Measurements from ENCODE around the gene PDYN. TPM values are rescaled to one million over a fixed set of nuclear protein-coding genes. Genes with fewer than 3 reads are reported as not detected.

The PDYN gene
- polyA plus RNA-seq, 1 donor (not counting 4 experiments of a cell fraction or from before 2014, with no cell fraction given), result not detected

- TF ChIP-seq EZH2 (IDR thresholded peaks at IDR 0.05; ENCODE audit: low read length) (no peak), CTCF (optimal IDR thresholded peaks at IDR 0.05 in 1 of 3, IDR thresholded peaks at IDR 0.05 in 1 of 3, conservative IDR thresholded peaks at IDR 0.05 in 1 of 3; ENCODE audit: extremely low read depth in 1 of 3, insufficient read depth in 2 of 3, low read length in 3 of 3) (no peak)
- no peak overlapping the region for H3K4me2 ChIP-seq (ENCODE audit: control insufficient read depth, extremely low read depth, insufficient read depth, low read depth, low read length)
- H4K20me1 ChIP-seq (ENCODE audit: control insufficient read depth, extremely low read depth, insufficient read depth, low read length), result no peaks in the 10 kb centered on the region
- H3K27me3 ChIP-seq (ENCODE audit: control insufficient read depth, extremely low read depth, insufficient read depth, low read length), result no peaks in the 10 kb centered on the region
- DNase-seq (ENCODE audit: low read depth, low spot score), result no peak
- H3K36me3 ChIP-seq (ENCODE audit: control insufficient read depth in 2 of 2, extremely low read depth in 1 of 2, insufficient read depth in 2 of 2, low read length in 2 of 2), result peaks cover 3 to 9% of the 10 kb centered on the region in 2 experiments
- H2AFZ ChIP-seq (ENCODE audit: control insufficient read depth, low read length), result no peak overlapping the region
- no peak overlapping the region for H3K27ac ChIP-seq (ENCODE audit: control insufficient read depth, insufficient read depth, low read length)
- H3K9me3 ChIP-seq (ENCODE audit: control insufficient read depth, low read depth, low read length), result no peaks in the 10 kb centered on the region
- no peak overlapping the region for H3K4me3 ChIP-seq (ENCODE audit: control insufficient read depth in 2 of 3, extremely low read depth in 1 of 3, insufficient read depth in 2 of 3, low read depth in 1 of 3, low read length in 3 of 3)
- H3K4me1 ChIP-seq (ENCODE audit: control insufficient read depth, extremely low read depth, insufficient read depth, low read length), result peaks cover 35% of the 10 kb centered on the region
- H3K9me1 ChIP-seq (ENCODE audit: control insufficient read depth, extremely low read depth, insufficient read depth, low read length), result no peaks in the 10 kb centered on the region
- no peak overlapping the region for H3K9ac ChIP-seq (ENCODE audit: control insufficient read depth, extremely low read depth, insufficient read depth, low read length)
- H3K79me2 ChIP-seq (ENCODE audit: control insufficient read depth, insufficient read depth, low read length), result no peaks in the 10 kb centered on the region
- no peak for FAIRE-seq
- dilution Hi-C loops (cut with MboI; ENCODE audit: extremely low pct_ligation_motif_present, low sequenced_read_pairs), result no loop called here
These were observed 58.0 kb downstream of the PDYN start for GRCh38 chr20:1935696-1936366.

GRCh38 chr20:1934721-1935573, 58.9 kb downstream of the PDYN start:
- dilution Hi-C loops (cut with MboI; ENCODE audit: extremely low pct_ligation_motif_present, low sequenced_read_pairs), result no loop called here
- Histone ChIP-seq H2AFZ (ENCODE audit: control insufficient read depth, low read length) (no peak overlapping the region), H3K4me1 (ENCODE audit: control insufficient read depth, extremely low read depth, insufficient read depth, low read length) (peaks cover 29% of the 10 kb centered on the region), H3K79me2 (ENCODE audit: control insufficient read depth, insufficient read depth, low read length) (no peaks in the 10 kb centered on the region), H3K27ac (ENCODE audit: control insufficient read depth, insufficient read depth, low read length) (peak overlapping the region; percentile 43), H3K4me2 (ENCODE audit: control insufficient read depth, extremely low read depth, insufficient read depth, low read depth, low read length) (peak overlapping the region; percentile 16), H3K9ac (ENCODE audit: control insufficient read depth, extremely low read depth, insufficient read depth, low read length) (peak overlapping the region; percentile 10), H3K9me3 (ENCODE audit: control insufficient read depth, low read depth, low read length) (no peaks in the 10 kb centered on the region), H3K4me3 (ENCODE audit: control insufficient read depth in 2 of 3, extremely low read depth in 1 of 3, insufficient read depth in 2 of 3, low read depth in 1 of 3, low read length in 3 of 3) (no peak overlapping the region), H3K9me1 (ENCODE audit: control insufficient read depth, extremely low read depth, insufficient read depth, low read length) (no peaks in the 10 kb centered on the region), H4K20me1 (ENCODE audit: control insufficient read depth, extremely low read depth, insufficient read depth, low read length) (no peaks in the 10 kb centered on the region), H3K36me3 (ENCODE audit: control insufficient read depth in 2 of 2, extremely low read depth in 1 of 2, insufficient read depth in 2 of 2, low read length in 2 of 2) (peaks cover 3 to 9% of the 10 kb centered on the region in 2 experiments), H3K27me3 (ENCODE audit: control insufficient read depth, extremely low read depth, insufficient read depth, low read length) (no peaks in the 10 kb centered on the region)
- peak; percentile 98 for FAIRE-seq
- peak; percentile 53 for DNase-seq (ENCODE audit: low read depth, low spot score)
- TF ChIP-seq CTCF (optimal IDR thresholded peaks at IDR 0.05 in 1 of 3, IDR thresholded peaks at IDR 0.05 in 1 of 3, conservative IDR thresholded peaks at IDR 0.05 in 1 of 3; ENCODE audit: extremely low read depth in 1 of 3, insufficient read depth in 2 of 3, low read length in 3 of 3), result no peak
- no peak for TF ChIP-seq EZH2 (IDR thresholded peaks at IDR 0.05; ENCODE audit: low read length)

Measured in keratinocyte (primary cell).